HFF-Myc (cell line): ENCODE data around the gene CALCOCO1.

Experiments used
- DNase-seq: peaks from one replicate; pipeline ENCODE4 v3.0.0-alpha.2; 2011; ENCODE audit warnings: low read depth; ENCODE audit errors: extremely low read depth
- H3K4me3 ChIP-seq: replicated peaks from 2 replicates; pipeline ENCODE4 v1.5.1; 2011; ENCODE audit warnings: low read depth, mild to moderate bottlenecking, control low read depth, low read length
- CTCF ChIP-seq: IDR thresholded peaks from 2 replicates; pipeline ENCODE4 v1.5.1; 2012; ENCODE audit warnings: mild to moderate bottlenecking, low read depth, low read length, control low read depth; ENCODE audit errors: missing control alignments

Gene CALCOCO1

GRCh38 chr12:53733807-53734200 lies 6.6 kb upstream of the CALCOCO1 start:
- H3K4me3 ChIP-seq: no peak overlapping the region
- no peak for DNase-seq
- TF ChIP-seq CTCF: no peak

DNA sequence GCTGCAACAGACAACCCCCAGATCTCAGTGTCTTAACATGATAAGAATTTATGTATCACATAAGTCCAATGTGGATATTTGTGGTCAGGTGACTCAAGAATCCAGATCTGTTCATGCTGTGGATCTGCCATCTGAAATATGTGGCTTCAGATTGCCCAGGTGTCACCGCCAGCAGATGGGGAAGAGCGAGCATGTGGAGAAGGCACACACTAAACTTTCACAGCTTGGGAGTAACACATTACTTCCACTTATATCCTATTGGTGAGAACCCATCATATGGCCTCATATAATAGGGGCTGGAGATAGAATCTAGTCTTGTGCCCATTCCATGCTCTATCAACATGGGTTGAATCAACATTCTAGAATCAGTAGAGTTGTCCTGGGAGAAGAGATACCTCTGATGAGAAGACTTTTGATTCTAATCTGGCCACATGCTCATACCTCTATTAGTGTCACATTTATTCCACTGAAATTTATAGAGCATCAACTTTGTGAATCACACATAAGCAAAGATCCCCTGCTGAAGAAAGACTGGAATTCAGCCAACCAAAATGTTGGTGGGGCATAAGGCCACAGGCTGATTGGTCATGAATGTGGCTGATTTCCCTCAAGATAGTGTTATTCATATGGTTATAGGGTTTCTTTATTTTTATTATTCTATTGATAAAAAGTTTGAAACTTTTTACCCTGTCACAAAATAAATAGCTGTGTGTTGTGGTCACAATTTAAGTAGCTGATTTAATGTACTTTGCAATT lies 6.0 kb upstream of the CALCOCO1 start:
- no peak for TF ChIP-seq CTCF
- no peak for DNase-seq
- no peak overlapping the region for H3K4me3 ChIP-seq

DNA sequence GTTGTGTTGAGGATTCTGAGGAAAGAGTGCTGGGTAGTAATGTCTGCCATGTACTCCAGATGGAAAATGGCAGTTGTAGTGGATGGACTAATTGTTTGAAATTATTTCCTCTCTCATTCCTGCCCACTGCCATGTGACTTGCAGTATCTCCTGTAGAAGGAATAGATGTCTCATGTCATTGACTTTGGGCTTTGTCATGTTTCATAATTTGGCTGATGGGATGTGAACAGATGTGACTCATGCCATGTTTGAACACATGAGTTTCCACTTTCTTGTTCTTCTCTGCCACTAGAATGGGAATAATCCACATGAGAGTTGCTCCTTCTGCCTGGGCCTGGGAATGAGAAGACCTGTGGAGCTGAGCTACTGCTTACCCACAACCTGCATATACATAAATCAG lies 2.4 kb upstream of the CALCOCO1 start:
- TF ChIP-seq CTCF: no peak
- DNase-seq: no peak
- H3K4me3 ChIP-seq: no peak overlapping the region

GRCh38 chr12:53728206-53728605 lies 954 bp upstream of the CALCOCO1 start:
- no peak for TF ChIP-seq CTCF
- peak overlapping the region; percentile 83 for H3K4me3 ChIP-seq
- DNase-seq: no peak

GRCh38 chr12:53726946-53727309 lies 324 bp downstream of the CALCOCO1 start:
- no peak for DNase-seq
- no peak for TF ChIP-seq CTCF
- peak overlapping the region; percentile 83 for H3K4me3 ChIP-seq

- no peak for DNase-seq
- TF ChIP-seq CTCF: no peak
- peak overlapping the region; percentile 83 for H3K4me3 ChIP-seq
These were observed 911 bp downstream of the CALCOCO1 start for GRCh38 chr12:53726341-53726740.

DNA sequence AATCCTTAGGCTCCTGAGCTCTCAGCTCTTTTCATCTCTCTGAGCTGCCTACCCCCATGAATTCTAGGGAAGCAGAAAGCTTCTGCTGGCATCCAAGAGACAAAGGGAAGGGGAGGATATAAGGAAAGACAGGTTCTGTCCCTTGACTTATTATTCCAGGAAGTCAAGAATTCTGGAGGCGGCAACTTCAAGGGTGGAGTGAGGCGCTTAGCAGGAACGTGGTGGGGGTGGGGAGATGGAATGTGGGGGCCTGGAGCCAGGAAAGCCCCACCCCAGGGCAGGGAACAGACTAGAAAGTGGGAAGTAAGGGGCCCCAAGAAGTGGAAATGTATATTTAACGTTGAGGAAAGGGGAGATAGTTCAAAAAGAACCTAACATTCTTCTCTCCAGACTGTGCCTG lies 1.4 kb downstream of the CALCOCO1 start:
- no peak for DNase-seq
- no peak for TF ChIP-seq CTCF
- H3K4me3 ChIP-seq: peak overlapping the region; percentile 83
